H9 (cell line): ENCODE measurements around the gene CCDC157. TPM values are rescaled to one million over a fixed set of nuclear protein-coding genes. Genes with fewer than 3 reads are reported as not detected.

Experiments used
- DNase-seq: peaks from one replicate; pipeline ENCODE4 v3.0.0-alpha.2; 2017
- H2AFZ ChIP-seq: one replicate; pipeline ENCODE4 v1.6.1; 2013; ENCODE audit warnings: mild to moderate bottlenecking, low read length, control low read depth, moderate library complexity
- H2AK5ac ChIP-seq: 2 replicates; pipeline ENCODE4 v1.6.1; 2013; ENCODE audit warnings: low read length, control low read depth, mixed read lengths; ENCODE audit not compliant: insufficient read length
- H2BK120ac ChIP-seq: one replicate; pipeline ENCODE4 v1.6.1; 2013; ENCODE audit warnings: low read depth, mild to moderate bottlenecking, low read length, control low read depth, inconsistent platforms; ENCODE audit not compliant: poor library complexity, severe bottlenecking
- H2BK12ac ChIP-seq: 2 replicates; pipeline ENCODE4 v1.6.1; 2013; ENCODE audit warnings: low read length, control low read depth, mixed read lengths, low read depth; ENCODE audit not compliant: insufficient read length
- H2BK15ac ChIP-seq: 2 replicates; pipeline ENCODE4 v1.6.1; 2013; ENCODE audit warnings: low read depth, low read length, control low read depth
- H2BK20ac ChIP-seq: one replicate; pipeline ENCODE4 v1.6.1; 2013; ENCODE audit warnings: low read depth, mild to moderate bottlenecking, low read length, control low read depth, inconsistent platforms; ENCODE audit not compliant: poor library complexity, severe bottlenecking
- H2BK5ac ChIP-seq: 2 replicates; pipeline ENCODE4 v1.6.1; 2013; ENCODE audit warnings: low read length, control low read depth, mixed read lengths; ENCODE audit not compliant: insufficient read length
- H3K14ac ChIP-seq: 2 replicates; pipeline ENCODE4 v1.6.1; 2013; ENCODE audit warnings: low read length, control low read depth; ENCODE audit not compliant: insufficient read depth
- H3K18ac ChIP-seq: 2 replicates; pipeline ENCODE4 v1.6.1; 2013; ENCODE audit warnings: low read depth, mild to moderate bottlenecking, mixed read lengths, low read length, control low read depth; ENCODE audit not compliant: insufficient read length
- H3K23ac ChIP-seq: 2 replicates; pipeline ENCODE4 v1.6.1; 2013; ENCODE audit warnings: low read length, control low read depth, mixed read lengths, low read depth; ENCODE audit not compliant: insufficient read length
- H3K23me2 ChIP-seq: 2 replicates; pipeline ENCODE4 v1.6.1; 2013; ENCODE audit warnings: low read depth, mild to moderate bottlenecking, mixed read lengths, low read length, control low read depth; ENCODE audit not compliant: insufficient read length, poor library complexity, severe bottlenecking
- H3K27ac ChIP-seq: 2 replicates; pipeline ENCODE4 v1.5.1; 2013; ENCODE audit warnings: low read length, control low read depth, mixed read lengths, low read depth; ENCODE audit not compliant: insufficient read length
- H3K27me3 ChIP-seq: 2 replicates; pipeline ENCODE4 v1.6.1; 2013; ENCODE audit warnings: low read length, control low read depth, inconsistent platforms; ENCODE audit not compliant: insufficient read depth
- H3K4ac ChIP-seq: 2 replicates; pipeline ENCODE4 v1.6.1; 2013; ENCODE audit warnings: low read depth, mild to moderate bottlenecking, control low read depth, inconsistent platforms, low read length, moderate library complexity
- H3K4me1 ChIP-seq: 2 replicates; pipeline ENCODE4 v1.6.1; 2013; ENCODE audit warnings: low read length, control low read depth, inconsistent platforms; ENCODE audit not compliant: insufficient read depth
- H3K4me2 ChIP-seq: 2 replicates; pipeline ENCODE4 v1.6.1; 2013; ENCODE audit warnings: low read length, control low read depth, mixed read lengths; ENCODE audit not compliant: insufficient read length, insufficient read depth
- H3K56ac ChIP-seq: 2 replicates; pipeline ENCODE4 v1.6.1; 2013; ENCODE audit warnings: low read depth, mild to moderate bottlenecking, mixed read lengths, low read length, control low read depth; ENCODE audit not compliant: insufficient read length
- H3K79me1 ChIP-seq: 2 replicates; pipeline ENCODE4 v1.6.1; 2013; ENCODE audit warnings: low read depth, mild to moderate bottlenecking, moderate library complexity, low read length, control low read depth, inconsistent platforms; ENCODE audit not compliant: insufficient read depth, poor library complexity, severe bottlenecking
- H3K79me2 ChIP-seq: 2 replicates; pipeline ENCODE4 v1.6.1; 2013; ENCODE audit warnings: low read length, control low read depth, inconsistent platforms; ENCODE audit not compliant: insufficient read depth
- H3K9ac ChIP-seq: 2 replicates; pipeline ENCODE4 v1.6.1; 2013; ENCODE audit warnings: low read length, control low read depth, mixed read lengths; ENCODE audit not compliant: insufficient read length; ENCODE audit errors: extremely low read depth
- H3K9me3 ChIP-seq: one replicate; pipeline ENCODE4 v1.6.1; 2013; ENCODE audit warnings: low read depth, low read length, inconsistent platforms; ENCODE audit not compliant: control insufficient read depth
- H3T11ph ChIP-seq: one replicate; pipeline ENCODE4 v1.6.1; 2013; ENCODE audit warnings: mild to moderate bottlenecking, low read length, control low read depth, inconsistent platforms
- H4K20me1 ChIP-seq: one replicate; pipeline ENCODE4 v1.6.1; 2013; ENCODE audit not compliant: control insufficient read depth, insufficient read length, insufficient read depth
- H4K5ac ChIP-seq: 2 replicates; pipeline ENCODE4 v1.6.1; 2013; ENCODE audit warnings: low read depth, mild to moderate bottlenecking, mixed read lengths, low read length, control low read depth; ENCODE audit not compliant: insufficient read length
- H4K8ac ChIP-seq: replicated peaks from 2 replicates; pipeline ENCODE4 v1.6.1; 2013; ENCODE audit warnings: low read length, control low read depth, mixed read lengths, low read depth; ENCODE audit not compliant: insufficient read length
- H4K91ac ChIP-seq: 2 replicates; pipeline ENCODE4 v1.6.1; 2013; ENCODE audit warnings: low read depth, mild to moderate bottlenecking, moderate library complexity, mixed read lengths, low read length, control low read depth; ENCODE audit not compliant: insufficient read length
- H3K27ac Mint-ChIP-seq, 3 experiments: 2 replicates in 2 of 3; 3 replicates in 1 of 3; pipeline ENCODE4 v1.8.0; 2020 to 2021; ENCODE audit warnings: mixed read lengths in 3 of 3, mild to moderate bottlenecking in 1 of 3, moderate library complexity in 1 of 3
- H3K27me3 Mint-ChIP-seq: 2 replicates; pipeline ENCODE4 v1.8.0; 2021; ENCODE audit warnings: low read depth, mild to moderate bottlenecking, moderate library complexity, mixed read lengths
- H3K36me3 Mint-ChIP-seq, 3 experiments: 2 replicates in 2 of 3; 3 replicates in 1 of 3; pipeline ENCODE4 v1.8.0; 2020 to 2021; ENCODE audit warnings: low read depth in 3 of 3, mixed read lengths in 3 of 3; ENCODE audit not compliant: insufficient read depth in 1 of 3
- H3K4me1 Mint-ChIP-seq, 2 experiments: 2 replicates each; pipeline ENCODE4 v1.8.0; 2020; ENCODE audit warnings: mixed read lengths in 2 of 2
- H3K4me3 Mint-ChIP-seq, 2 experiments: 2 replicates in 1 of 2; 3 replicates in 1 of 2; pipeline ENCODE4 v1.8.0; 2020 to 2021; ENCODE audit warnings: mild to moderate bottlenecking in 2 of 2, mixed read lengths in 2 of 2, moderate library complexity in 1 of 2
- H3K9me3 Mint-ChIP-seq, 2 experiments: 2 replicates in 1 of 2; 3 replicates in 1 of 2; pipeline ENCODE4 v1.8.0; 2020; ENCODE audit warnings: mild to moderate bottlenecking in 2 of 2, mixed read lengths in 2 of 2, moderate library complexity in 1 of 2
- CTCF ChIP-seq: fragments of 200-600 bp; sonication (generic); conservative IDR thresholded peaks from 3 replicates; pipeline ENCODE4 v1.8.0; 2021; ENCODE audit warnings: antibody characterized with exemption, mild to moderate bottlenecking
- WGBS: extraction: QIAGEN DNeasy Blood & Tissue Kit; methylation state at CpG from one replicate; pipeline ENCODE4 v1.1.7; 2013; ENCODE audit warnings: missing lambda C conversion rate, low lambda C conversion rate, mixed read lengths; ENCODE audit not compliant: insufficient read length; ENCODE audit errors: extremely low coverage; 5-methylcytosine and 5-hydroxymethylcytosine counted together
- total RNA-seq: library from RNA; stranded (reverse); gene quantifications from 2 replicates; pipeline ENCODE4 v1.2.1, GENCODE V29; 2021

CCDC157 gene
- total RNA-seq, 1 experiment from 2014 or later: 4.3 TPM

- Histone ChIP-seq H2BK12ac (no peak overlapping the region), H3K9me3 (no peaks in the 10 kb centered on the region), H3K4ac (no peak overlapping the region), H3K27ac (no peak overlapping the region), H3T11ph (no peak overlapping the region), H3K27me3 (no peaks in the 10 kb centered on the region), H2AFZ (no peak overlapping the region), H2BK5ac (no peak overlapping the region), H3K4me1 (no peaks in the 10 kb centered on the region; the same call in 1 of the 2 replicates), H3K79me1 (no peaks in the 10 kb centered on the region), H4K8ac (no peak overlapping the region), H4K20me1 (no peaks in the 10 kb centered on the region), H4K5ac (no peak overlapping the region), H3K9ac (no peak overlapping the region), H3K4me2 (peak overlapping the region; percentile 67), H3K79me2 (no peaks in the 10 kb centered on the region), H3K14ac (no peak overlapping the region; the same call in 1 of the 2 replicates), H3K56ac (no peak overlapping the region), H2AK5ac (no peak overlapping the region), H3K18ac (no peak overlapping the region), H3K23ac (no peak overlapping the region), H2BK15ac (no peak overlapping the region), H2BK20ac (no peak overlapping the region), H2BK120ac (no peak overlapping the region), H3K23me2 (peaks cover 6% of the 10 kb centered on the region), H4K91ac (no peak overlapping the region)
- Mint-ChIP-seq H3K4me1 (peaks cover 15 to 16% of the 10 kb centered on the region in 2 experiments), H3K9me3 (peaks cover 8 to 11% of the 10 kb centered on the region in 2 experiments; a peak in 4 of 5 replicates), H3K27me3 (peaks cover 4% of the 10 kb centered on the region), H3K27ac (peak overlapping the region in 1 of 3 experiments; percentile 82; a peak in 1 of 7 replicates), H3K36me3 (peaks cover 0 to 19% (median 16%) of the 10 kb centered on the region in 3 experiments; a peak in 6 of 7 replicates), H3K4me3 (peak overlapping the region; percentile 87 to 92)
- no peak for TF ChIP-seq CTCF
- no peak for DNase-seq
- WGBS: no CpG with 5 or more reads among the region's 10 CpGs
Observed at GRCh38 chr22:30386608-30386959, 29.8 kb downstream of the CCDC157 start.
